SK-N-SH (cell line): ENCODE measurements around the gene MPPED2. TPM values are rescaled to one million over a fixed set of nuclear protein-coding genes. Genes with fewer than 3 reads are reported as not detected.

Experiments
- CTCF ChIA-PET: fragments of 300-600, 350-600 bp; formaldehyde crosslinking; extraction: SDS; loops from one replicate; lab custom pipeline; 2021; lab: Yijun Ruan, JAX
- POLR2A ChIA-PET: fragments of 350-600 bp; sonication (Branson Sonifier 250); formaldehyde crosslinking; extraction: SDS; loops from one replicate; lab custom pipeline; 2020; ENCODE audit warnings: antibody characterized with exemption, inconsistent platforms; lab: Yijun Ruan, JAX
- DNase-seq: peaks from one replicate; pipeline ENCODE4 v3.0.0; 2012
- H2AFZ ChIP-seq: fragments of 200-600 bp; sonication (generic); 2 replicates; pipeline ENCODE4 v1.8.1; 2016; ENCODE audit warnings: antibody characterized with exemption, mild to moderate bottlenecking, low read depth
- H3F3A ChIP-seq: fragments of 200-600 bp; sonication (generic); replicated peaks from 2 replicates; pipeline ENCODE3; 2016; ENCODE audit warnings: antibody characterized with exemption, mild to moderate bottlenecking; ENCODE audit not compliant: insufficient read depth
- H3K27ac ChIP-seq, 2 experiments: fragments of 200-500 bp in 1 of 2; fragments of 200-600 bp in 1 of 2; sonication (Bioruptor generic) in 1 of 2; sonication (generic), shearing (Covaris generic) in 1 of 2; 2 replicates each; pipeline versions ENCODE4 v1.5.1 to v1.6.1; 2014 to 2016; ENCODE audit warnings: low read depth in 2 of 2, inconsistent platforms in 1 of 2, low read length in 1 of 2, mild to moderate bottlenecking in 1 of 2, mixed read lengths in 1 of 2
- H3K27me3 ChIP-seq: fragments of 200-600 bp; sonication (generic), shearing (Covaris generic); 2 replicates; pipeline ENCODE4 v1.6.1; 2016; ENCODE audit warnings: mixed run types; ENCODE audit not compliant: insufficient read depth
- H3K36me3 ChIP-seq, 2 experiments: fragments of 200-500 bp in 1 of 2; fragments of 200-600 bp in 1 of 2; sonication (Bioruptor generic) in 1 of 2; sonication (generic) in 1 of 2; replicated peaks in 1 of 2; 2 replicates each; pipeline versions ENCODE3 to v1.5.1; 2014 to 2016; ENCODE audit warnings: low read length in 1 of 2, mild to moderate bottlenecking in 1 of 2; ENCODE audit not compliant: insufficient read depth in 2 of 2, control insufficient read depth in 1 of 2
- H3K4me1 ChIP-seq, 2 experiments: fragments of 200-500 bp in 1 of 2; fragments of 200-600 bp in 1 of 2; sonication (Bioruptor generic) in 1 of 2; sonication (generic), shearing (Covaris generic) in 1 of 2; 2 replicates each; pipeline versions ENCODE4 v1.5.1 to v1.6.1; 2014 to 2016; ENCODE audit warnings: low read depth in 1 of 2, low read length in 1 of 2, mixed run types in 1 of 2; ENCODE audit not compliant: insufficient read depth in 2 of 2, control insufficient read depth in 1 of 2
- H3K4me2 ChIP-seq: fragments of 200-600 bp; sonication (generic), shearing (Covaris generic); 2 replicates; pipeline ENCODE4 v1.6.1; 2017; ENCODE audit warnings: mixed run types
- H3K4me3 ChIP-seq, 2 experiments: fragments of 200-500 bp in 1 of 2; fragments of 200-600 bp in 1 of 2; sonication (Bioruptor generic) in 1 of 2; sonication (generic), shearing (Covaris generic) in 1 of 2; 2 replicates each; pipeline versions ENCODE4 v1.5.1 to v1.8.1; 2014 to 2016; ENCODE audit warnings: low read depth in 2 of 2, inconsistent platforms in 1 of 2, low read length in 1 of 2, mild to moderate bottlenecking in 1 of 2, mixed read lengths in 1 of 2, moderate library complexity in 1 of 2
- H3K79me2 ChIP-seq: fragments of 200-600 bp; sonication (generic); 2 replicates; pipeline ENCODE4 v1.8.1; 2017; ENCODE audit warnings: mild to moderate bottlenecking; ENCODE audit not compliant: insufficient read depth
- H3K9ac ChIP-seq: fragments of 200-600 bp; sonication (generic); 2 replicates; pipeline ENCODE4 v1.6.1; 2017; ENCODE audit warnings: mixed run types
- H3K9me2 ChIP-seq: fragments of 200-600 bp; sonication (generic); 2 replicates; pipeline ENCODE4 v1.6.1; 2017; ENCODE audit warnings: mixed run types
- H3K9me3 ChIP-seq: fragments of 200-600 bp; sonication (generic); 2 replicates; pipeline ENCODE4 v1.6.1; 2017; ENCODE audit warnings: mixed run types, mild to moderate bottlenecking, moderate library complexity
- H4K20me1 ChIP-seq: fragments of 200-600 bp; sonication (generic); 2 replicates; pipeline ENCODE4 v1.6.1; 2017; ENCODE audit warnings: mild to moderate bottlenecking, mixed run types; ENCODE audit not compliant: insufficient read depth
- CTCF ChIP-seq: fragments of 200-600 bp; sonication (generic); IDR thresholded peaks from 2 replicates; pipeline ENCODE4 v1.6.1; 2017; ENCODE audit warnings: antibody characterized with exemption, mild to moderate bottlenecking, moderate library complexity
- ELF1 ChIP-seq: IDR thresholded peaks from 2 replicates; pipeline ENCODE4 v1.4.0; 2012
- EP300 ChIP-seq, 2 experiments: IDR thresholded peaks; 2 replicates each; pipeline versions ENCODE4 v1.4.0 to v1.6.1; 2012; ENCODE audit warnings: borderline replicate concordance in 1 of 2, low read depth in 1 of 2, low read length in 1 of 2
- FOXJ3 ChIP-seq: sonication (generic); formaldehyde crosslinking; IDR thresholded peaks from 2 replicates; pipeline ENCODE4 v1.5.1; 2020; ENCODE audit warnings: mild to moderate bottlenecking, missing genetic modification reagents
- GABPA ChIP-seq: IDR thresholded peaks from 2 replicates; pipeline ENCODE4 v1.4.0; 2012; ENCODE audit warnings: low read depth, mild to moderate bottlenecking
- JUND ChIP-seq: IDR thresholded peaks from 2 replicates; pipeline ENCODE4 v1.4.0; 2012
- MXI1 ChIP-seq: IDR thresholded peaks from 2 replicates; pipeline ENCODE4 v1.6.1; 2012; ENCODE audit warnings: mild to moderate bottlenecking, low read depth, low read length, improper control_type of control experiment
- POLR2AphosphoS5 ChIP-seq: IDR thresholded peaks from 2 replicates; pipeline ENCODE4 v1.6.1; 2012; ENCODE audit warnings: low read depth, low read length
- REST ChIP-seq: IDR thresholded peaks from 2 replicates; pipeline ENCODE4 v1.6.1; 2012; ENCODE audit warnings: mild to moderate bottlenecking, low read depth, low read length, moderate library complexity
- SIN3A ChIP-seq: IDR thresholded peaks from 2 replicates; pipeline ENCODE4 v1.6.1; 2012; ENCODE audit warnings: low read depth, mild to moderate bottlenecking, low read length, moderate library complexity, borderline replicate concordance
- SMC3 ChIP-seq: IDR thresholded peaks from 2 replicates; pipeline ENCODE4 v1.6.1; 2012; ENCODE audit warnings: low read depth, low read length, improper control_type of control experiment
- TAF1 ChIP-seq: IDR thresholded peaks from 2 replicates; pipeline ENCODE4 v1.6.1; 2012; ENCODE audit warnings: low read depth, mild to moderate bottlenecking, low read length, moderate library complexity, borderline replicate concordance
- USF2 ChIP-seq: fragments of 150-350 bp; IDR thresholded peaks from 2 replicates; pipeline ENCODE4 v1.6.1; 2017; ENCODE audit warnings: antibody characterized with exemption, low read length, low read depth, borderline replicate concordance
- WGBS: methylation state at CpG from one replicate; pipeline ENCODE4 v1.1.6; 2017; ENCODE audit warnings: low lambda C conversion rate; 5-methylcytosine and 5-hydroxymethylcytosine counted together
- polyA plus RNA-seq, 3 experiments: library from polyadenylated mRNA; depleted of rRNA; stranded (reverse); fragments of >200 nt; gene quantifications; 2 replicates each; pipeline ENCODE4 v1.2.3, GENCODE V29; 2012

Gene MPPED2
- polyA plus RNA-seq, 1 of the 3 experiments (the other 2 are of a cell fraction), result 0.05 TPM

GRCh38 chr11:30509364-30509763 lies 76.8 kb downstream of the MPPED2 start:
- ChIA-PET CTCF (interaction anchor here (0.6 kb wide), 1 partner anchor 17 kb away, joined by 3 read pairs; no protein-coding TSS in a partner anchor), POLR2A (no interaction called here)
- H3F3A ChIP-seq, result no peaks in the 10 kb centered on the region
- H3K27ac ChIP-seq, result no peak overlapping the region
- DNase-seq, result no peak
- no peaks in the 10 kb centered on the region for H3K9me2 ChIP-seq
- H3K4me1 ChIP-seq, result peaks cover 0 to 7% of the 10 kb centered on the region in 2 experiments; a peak in 1 of 4 replicates
- no peak overlapping the region for H3K9ac ChIP-seq
- no peaks in the 10 kb centered on the region for H3K79me2 ChIP-seq
- no peak for TF ChIP-seq FOXJ3 (CRISPR knock-in tag)
- no peak for TF ChIP-seq SMC3
- no peak for TF ChIP-seq REST
- TF ChIP-seq MXI1, result no peak
- TF ChIP-seq CTCF, result no peak
- no peak for TF ChIP-seq POLR2AphosphoS5
- TF ChIP-seq EP300 (IDR thresholded peaks at IDR 0.05; ENCODE audit: borderline replicate concordance in 1 of 2, low read depth in 1 of 2, low read length in 1 of 2), result no peak
- TF ChIP-seq SIN3A, result no peak
- no peak for TF ChIP-seq TAF1
- TF ChIP-seq ELF1, result no peak
- no peak for TF ChIP-seq JUND
- TF ChIP-seq GABPA, result no peak
- no peak for TF ChIP-seq USF2
- H2AFZ ChIP-seq, result no peak overlapping the region
- no peaks in the 10 kb centered on the region for H4K20me1 ChIP-seq
- H3K4me2 ChIP-seq, result no peak overlapping the region
- H3K4me3 ChIP-seq, result no peak overlapping the region
- WGBS, result 33% methylated on average over 2 of the region's 2 CpGs
- no peaks in the 10 kb centered on the region for H3K9me3 ChIP-seq
- H3K36me3 ChIP-seq, result no peaks in the 10 kb centered on the region
- H3K27me3 ChIP-seq, result no peaks in the 10 kb centered on the region
